GM13976 (cell line): ENCODE data around the gene PRAMEF26.
"Not testable (repeated sequence)": the region's sequence is repeated elsewhere in the genome, so short reads cannot be mapped to it uniquely, and the experiment has no call there.

ENCODE experiments used
- DNase-seq: peaks from one replicate; pipeline ENCODE4 v3.0.0; 2012; ENCODE audit warnings: low spot score
- in situ Hi-C: fragments of 300-500 bp; cut with MboI; formaldehyde crosslinking; loops from one replicate; pipeline ENCODE4 v1.12.0; 2022; ENCODE audit warnings: low sequenced_read_pairs, mixed read lengths, inconsistent platforms; ENCODE audit not compliant: unreplicated experiment

PRAMEF26 gene

GRCh38 chr1:13155909-13156308, at the start of gene PRAMEF26:
PRAMEF26 (minus strand) TSS chr1:13156009; CDS start chr1:13153095, 2,914 bp downstream.
- in situ Hi-C loops, DNase-seq: not testable (repeated sequence)

- DNase-seq, in situ Hi-C loops: not testable (repeated sequence)
Observed at GRCh38 chr1:13201309-13201708, 45.5 kb upstream of the PRAMEF26 start, which contains the start of gene PRAMEF13. PRAMEF13 (minus strand) TSS chr1:13201409; CDS start chr1:13199589, 1,820 bp downstream.

GRCh38 chr1:13171548-13171947, 15.7 kb upstream of the PRAMEF26 start, which contains the start of gene PRAMEF9:
PRAMEF9 (plus strand) TSS chr1:13171848; CDS start chr1:13175281, 3,433 bp downstream.
- in situ Hi-C loops, DNase-seq: not testable (repeated sequence)

- DNase-seq, in situ Hi-C loops: not testable (repeated sequence)
Observed at GRCh38 chr1:13165531-13165930, 9.7 kb upstream of the PRAMEF26 start, which contains the start of gene HNRNPCL4. HNRNPCL4 (minus strand) TSS chr1:13165631; CDS start chr1:13165467, 164 bp downstream.

- in situ Hi-C loops, DNase-seq: not testable (repeated sequence)
Observed at GRCh38 chr1:13116754-13117153, 39.1 kb downstream of the PRAMEF26 start, which contains the start of gene HNRNPCL2. HNRNPCL2 (minus strand) TSS chr1:13116854; CDS start chr1:13116400, 454 bp downstream.
